Measurements from ENCODE around the gene CLSTN1. TPM values are rescaled to one million over a fixed set of nuclear protein-coding genes. Genes with fewer than 3 reads are reported as not detected.

The CLSTN1 gene
- total RNA-seq, 1 experiment from 2014 or later: 119 TPM

DNA sequence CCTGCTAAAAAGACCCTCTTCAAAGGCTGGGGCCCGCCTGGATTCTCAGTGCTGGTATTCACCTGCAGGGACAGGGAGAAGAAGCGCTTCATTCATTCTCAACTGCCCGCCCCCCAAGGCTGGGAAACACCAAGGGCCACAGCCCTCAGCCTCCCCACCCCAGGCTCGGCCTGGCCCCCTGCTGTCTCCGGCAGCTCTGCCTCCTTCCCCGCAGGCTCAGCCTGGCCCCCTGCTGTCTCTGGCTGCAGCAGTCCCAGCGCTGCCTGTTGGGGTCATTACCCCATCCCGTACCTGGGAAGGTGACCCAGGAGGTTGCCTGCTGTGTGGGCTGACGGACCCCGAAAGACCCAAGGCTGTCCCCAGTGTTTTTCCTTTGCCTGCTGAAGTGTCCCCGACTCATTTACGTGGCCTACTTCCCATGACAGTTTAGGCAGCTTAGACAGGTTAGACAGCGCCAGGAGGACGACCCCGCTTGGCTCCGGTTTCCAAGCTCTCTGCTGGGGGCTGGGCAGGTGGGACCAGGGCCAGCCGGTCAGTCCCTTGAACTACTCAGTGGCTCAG is 22.9 kb upstream of the CLSTN1 start:
- H3K4me1 Mint-ChIP-seq: peaks cover 32% of the 10 kb centered on the region
- no peaks in the 10 kb centered on the region for H3K9me3 Mint-ChIP-seq
- H3K4me3 Mint-ChIP-seq: no peak overlapping the region
- no peak overlapping the region for H3K27ac Mint-ChIP-seq
- ATAC-seq (no peak), DNase-seq (ENCODE audit: low spot score) (no peak)
- H3K36me3 Mint-ChIP-seq: no peaks in the 10 kb centered on the region
- no peaks in the 10 kb centered on the region for H3K27me3 Mint-ChIP-seq (ENCODE audit: low read depth)
- POLR2A ChIA-PET: no interaction called here
- CTCF ChIA-PET: interaction anchor here (0.9 to 1.5 kb wide), 6 partner anchors 13 to 231 kb away, joined by 3 to 6 read pairs (median 3); no protein-coding TSS in a partner anchor
- TF ChIP-seq, protein P1, sequence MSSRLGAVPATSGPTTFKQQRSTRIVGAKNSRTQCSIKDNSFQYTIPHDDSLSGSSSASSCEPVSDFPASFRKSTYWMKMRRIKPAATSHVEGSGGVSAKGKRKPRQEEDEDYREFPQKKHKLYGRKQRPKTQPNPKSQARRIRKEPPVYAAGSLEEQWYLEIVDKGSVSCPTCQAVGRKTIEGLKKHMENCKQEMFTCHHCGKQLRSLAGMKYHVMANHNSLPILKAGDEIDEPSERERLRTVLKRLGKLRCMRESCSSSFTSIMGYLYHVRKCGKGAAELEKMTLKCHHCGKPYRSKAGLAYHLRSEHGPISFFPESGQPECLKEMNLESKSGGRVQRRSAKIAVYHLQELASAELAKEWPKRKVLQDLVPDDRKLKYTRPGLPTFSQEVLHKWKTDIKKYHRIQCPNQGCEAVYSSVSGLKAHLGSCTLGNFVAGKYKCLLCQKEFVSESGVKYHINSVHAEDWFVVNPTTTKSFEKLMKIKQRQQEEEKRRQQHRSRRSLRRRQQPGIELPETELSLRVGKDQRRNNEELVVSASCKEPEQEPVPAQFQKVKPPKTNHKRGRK (CRISPR knock-in tag; IDR thresholded peaks at IDR 0.05; ENCODE audit: borderline replicate concordance): no peak
- TF ChIP-seq NFYB (CRISPR knock-in tag; conservative IDR thresholded peaks at IDR 0.05; ENCODE audit: low read depth) (peak; percentile 9; the same call in 1 of the 2 replicates), ZNF423 (CRISPR knock-in tag; IDR thresholded peaks at IDR 0.05) (peak; percentile 88)

DNA sequence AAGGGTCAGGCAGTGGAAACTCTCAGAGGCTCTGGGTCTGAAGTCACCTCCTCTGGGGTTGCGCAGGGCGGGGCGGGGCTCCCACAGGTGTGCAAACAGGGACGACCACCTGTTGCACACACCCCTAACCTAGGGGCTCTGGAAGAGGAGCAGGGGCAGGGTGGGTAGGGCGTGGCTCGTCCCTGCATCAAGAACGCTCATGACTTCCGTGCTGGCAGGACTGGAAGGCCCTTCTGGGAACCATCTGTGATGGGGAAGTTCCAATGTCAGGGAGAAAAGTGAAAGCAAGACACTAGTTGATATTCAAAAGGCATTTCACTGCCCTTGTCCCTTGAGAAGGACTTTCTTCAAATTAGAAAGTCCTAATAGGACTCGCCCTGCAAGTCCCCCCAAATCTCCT is 22.1 kb upstream of the CLSTN1 start:
- H3K27me3 Mint-ChIP-seq (ENCODE audit: low read depth): no peaks in the 10 kb centered on the region; the same call in 1 of the 2 replicates
- no peaks in the 10 kb centered on the region for H3K36me3 Mint-ChIP-seq
- H3K4me1 Mint-ChIP-seq: peaks cover 29% of the 10 kb centered on the region
- CTCF ChIA-PET: interaction anchor here (1.0 to 1.2 kb wide), 2 partner anchors 18 to 124 kb away, joined by 3 to 6 read pairs; no protein-coding TSS in a partner anchor
- DNase-seq (ENCODE audit: low spot score): no peak
- no peak overlapping the region for H3K4me3 Mint-ChIP-seq
- no peak for ATAC-seq
- no peaks in the 10 kb centered on the region for H3K9me3 Mint-ChIP-seq
- POLR2A ChIA-PET: interaction anchor here (0.5 kb wide), 1 partner anchor 117 kb away, joined by 3 read pairs; no protein-coding TSS in a partner anchor
- peak overlapping the region; percentile 85; the same call in 1 of the 2 replicates for H3K27ac Mint-ChIP-seq
- TF ChIP-seq CREM (CRISPR knock-in tag; IDR thresholded peaks at IDR 0.05) (no peak), CBFB (CRISPR knock-in tag; IDR thresholded peaks at IDR 0.05; ENCODE audit: low read depth) (no peak), NR3C1 (CRISPR knock-in tag; conservative IDR thresholded peaks at IDR 0.05; ENCODE audit: low read depth) (no peak), ELF4 (CRISPR knock-in tag; IDR thresholded peaks at IDR 0.05; ENCODE audit: low read depth) (no peak), ZNF263 (CRISPR knock-in tag; IDR thresholded peaks at IDR 0.05; ENCODE audit: low read depth) (no peak), MYBL2 (CRISPR knock-in tag; IDR thresholded peaks at IDR 0.05) (no peak), NFYB (CRISPR knock-in tag; conservative IDR thresholded peaks at IDR 0.05; ENCODE audit: low read depth) (no peak), ESRRA (CRISPR knock-in tag; IDR thresholded peaks at IDR 0.05; ENCODE audit: borderline replicate concordance) (no peak), PRRX2 (CRISPR knock-in tag; IDR thresholded peaks at IDR 0.05) (no peak), NR1H2 (CRISPR knock-in tag; IDR thresholded peaks at IDR 0.05) (no peak), ETV6 (CRISPR knock-in tag; IDR thresholded peaks at IDR 0.05) (no peak), HMGA2 (CRISPR knock-in tag; IDR thresholded peaks at IDR 0.05) (no peak), ZBTB21 (CRISPR knock-in tag; IDR thresholded peaks at IDR 0.05; ENCODE audit: borderline replicate concordance) (no peak)
- TF ChIP-seq, protein P2, sequence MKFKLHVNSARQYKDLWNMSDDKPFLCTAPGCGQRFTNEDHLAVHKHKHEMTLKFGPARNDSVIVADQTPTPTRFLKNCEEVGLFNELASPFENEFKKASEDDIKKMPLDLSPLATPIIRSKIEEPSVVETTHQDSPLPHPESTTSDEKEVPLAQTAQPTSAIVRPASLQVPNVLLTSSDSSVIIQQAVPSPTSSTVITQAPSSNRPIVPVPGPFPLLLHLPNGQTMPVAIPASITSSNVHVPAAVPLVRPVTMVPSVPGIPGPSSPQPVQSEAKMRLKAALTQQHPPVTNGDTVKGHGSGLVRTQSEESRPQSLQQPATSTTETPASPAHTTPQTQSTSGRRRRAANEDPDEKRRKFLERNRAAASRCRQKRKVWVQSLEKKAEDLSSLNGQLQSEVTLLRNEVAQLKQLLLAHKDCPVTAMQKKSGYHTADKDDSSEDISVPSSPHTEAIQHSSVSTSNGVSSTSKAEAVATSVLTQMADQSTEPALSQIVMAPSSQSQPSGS (CRISPR knock-in tag; IDR thresholded peaks at IDR 0.05; ENCODE audit: borderline replicate concordance, low read depth): no peak
- TF ChIP-seq, protein P3, sequence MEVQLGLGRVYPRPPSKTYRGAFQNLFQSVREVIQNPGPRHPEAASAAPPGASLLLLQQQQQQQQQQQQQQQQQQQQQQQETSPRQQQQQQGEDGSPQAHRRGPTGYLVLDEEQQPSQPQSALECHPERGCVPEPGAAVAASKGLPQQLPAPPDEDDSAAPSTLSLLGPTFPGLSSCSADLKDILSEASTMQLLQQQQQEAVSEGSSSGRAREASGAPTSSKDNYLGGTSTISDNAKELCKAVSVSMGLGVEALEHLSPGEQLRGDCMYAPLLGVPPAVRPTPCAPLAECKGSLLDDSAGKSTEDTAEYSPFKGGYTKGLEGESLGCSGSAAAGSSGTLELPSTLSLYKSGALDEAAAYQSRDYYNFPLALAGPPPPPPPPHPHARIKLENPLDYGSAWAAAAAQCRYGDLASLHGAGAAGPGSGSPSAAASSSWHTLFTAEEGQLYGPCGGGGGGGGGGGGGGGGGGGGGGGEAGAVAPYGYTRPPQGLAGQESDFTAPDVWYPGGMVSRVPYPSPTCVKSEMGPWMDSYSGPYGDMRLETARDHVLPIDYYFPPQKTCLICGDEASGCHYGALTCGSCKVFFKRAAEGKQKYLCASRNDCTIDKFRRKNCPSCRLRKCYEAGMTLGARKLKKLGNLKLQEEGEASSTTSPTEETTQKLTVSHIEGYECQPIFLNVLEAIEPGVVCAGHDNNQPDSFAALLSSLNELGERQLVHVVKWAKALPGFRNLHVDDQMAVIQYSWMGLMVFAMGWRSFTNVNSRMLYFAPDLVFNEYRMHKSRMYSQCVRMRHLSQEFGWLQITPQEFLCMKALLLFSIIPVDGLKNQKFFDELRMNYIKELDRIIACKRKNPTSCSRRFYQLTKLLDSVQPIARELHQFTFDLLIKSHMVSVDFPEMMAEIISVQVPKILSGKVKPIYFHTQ (CRISPR knock-in tag; IDR thresholded peaks at IDR 0.05): no peak
- TF ChIP-seq, protein P4, sequence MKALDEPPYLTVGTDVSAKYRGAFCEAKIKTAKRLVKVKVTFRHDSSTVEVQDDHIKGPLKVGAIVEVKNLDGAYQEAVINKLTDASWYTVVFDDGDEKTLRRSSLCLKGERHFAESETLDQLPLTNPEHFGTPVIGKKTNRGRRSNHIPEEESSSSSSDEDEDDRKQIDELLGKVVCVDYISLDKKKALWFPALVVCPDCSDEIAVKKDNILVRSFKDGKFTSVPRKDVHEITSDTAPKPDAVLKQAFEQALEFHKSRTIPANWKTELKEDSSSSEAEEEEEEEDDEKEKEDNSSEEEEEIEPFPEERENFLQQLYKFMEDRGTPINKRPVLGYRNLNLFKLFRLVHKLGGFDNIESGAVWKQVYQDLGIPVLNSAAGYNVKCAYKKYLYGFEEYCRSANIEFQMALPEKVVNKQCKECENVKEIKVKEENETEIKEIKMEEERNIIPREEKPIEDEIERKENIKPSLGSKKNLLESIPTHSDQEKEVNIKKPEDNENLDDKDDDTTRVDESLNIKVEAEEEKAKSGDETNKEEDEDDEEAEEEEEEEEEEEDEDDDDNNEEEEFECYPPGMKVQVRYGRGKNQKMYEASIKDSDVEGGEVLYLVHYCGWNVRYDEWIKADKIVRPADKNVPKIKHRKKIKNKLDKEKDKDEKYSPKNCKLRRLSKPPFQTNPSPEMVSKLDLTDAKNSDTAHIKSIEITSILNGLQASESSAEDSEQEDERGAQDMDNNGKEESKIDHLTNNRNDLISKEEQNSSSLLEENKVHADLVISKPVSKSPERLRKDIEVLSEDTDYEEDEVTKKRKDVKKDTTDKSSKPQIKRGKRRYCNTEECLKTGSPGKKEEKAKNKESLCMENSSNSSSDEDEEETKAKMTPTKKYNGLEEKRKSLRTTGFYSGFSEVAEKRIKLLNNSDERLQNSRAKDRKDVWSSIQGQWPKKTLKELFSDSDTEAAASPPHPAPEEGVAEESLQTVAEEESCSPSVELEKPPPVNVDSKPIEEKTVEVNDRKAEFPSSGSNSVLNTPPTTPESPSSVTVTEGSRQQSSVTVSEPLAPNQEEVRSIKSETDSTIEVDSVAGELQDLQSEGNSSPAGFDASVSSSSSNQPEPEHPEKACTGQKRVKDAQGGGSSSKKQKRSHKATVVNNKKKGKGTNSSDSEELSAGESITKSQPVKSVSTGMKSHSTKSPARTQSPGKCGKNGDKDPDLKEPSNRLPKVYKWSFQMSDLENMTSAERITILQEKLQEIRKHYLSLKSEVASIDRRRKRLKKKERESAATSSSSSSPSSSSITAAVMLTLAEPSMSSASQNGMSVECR (CRISPR knock-in tag; IDR thresholded peaks at IDR 0.05; ENCODE audit: borderline replicate concordance): no peak
- TF ChIP-seq, protein P5, sequence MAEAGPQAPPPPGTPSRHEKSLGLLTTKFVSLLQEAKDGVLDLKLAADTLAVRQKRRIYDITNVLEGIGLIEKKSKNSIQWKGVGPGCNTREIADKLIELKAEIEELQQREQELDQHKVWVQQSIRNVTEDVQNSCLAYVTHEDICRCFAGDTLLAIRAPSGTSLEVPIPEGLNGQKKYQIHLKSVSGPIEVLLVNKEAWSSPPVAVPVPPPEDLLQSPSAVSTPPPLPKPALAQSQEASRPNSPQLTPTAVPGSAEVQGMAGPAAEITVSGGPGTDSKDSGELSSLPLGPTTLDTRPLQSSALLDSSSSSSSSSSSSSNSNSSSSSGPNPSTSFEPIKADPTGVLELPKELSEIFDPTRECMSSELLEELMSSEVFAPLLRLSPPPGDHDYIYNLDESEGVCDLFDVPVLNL (CRISPR knock-in tag; IDR thresholded peaks at IDR 0.05; ENCODE audit: borderline replicate concordance, low read depth): no peak
- TF ChIP-seq, protein P6, sequence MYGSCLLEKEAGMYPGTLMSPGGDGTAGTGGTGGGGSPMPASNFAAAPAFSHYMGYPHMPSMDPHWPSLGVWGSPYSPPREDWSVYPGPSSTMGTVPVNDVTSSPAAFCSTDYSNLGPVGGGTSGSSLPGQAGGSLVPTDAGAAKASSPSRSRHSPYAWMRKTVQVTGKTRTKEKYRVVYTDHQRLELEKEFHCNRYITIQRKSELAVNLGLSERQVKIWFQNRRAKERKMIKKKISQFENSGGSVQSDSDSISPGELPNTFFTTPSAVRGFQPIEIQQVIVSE (CRISPR knock-in tag; IDR thresholded peaks at IDR 0.05; ENCODE audit: borderline replicate concordance): no peak
